Progenitor cell of endocrine pancreas (in vitro differentiated cells): ENCODE results near the gene F8. TPM values are rescaled to one million over a fixed set of nuclear protein-coding genes. Genes with fewer than 3 reads are reported as not detected.

Source experiments
- DNase-seq: peaks from one replicate; pipeline ENCODE4 v3.0.0; 2021; ENCODE audit warnings: low spot score; ENCODE audit not compliant: unreplicated experiment
- H3K27ac Mint-ChIP-seq: 2 replicates; pipeline ENCODE4 v1.8.0; 2021; ENCODE audit warnings: mild to moderate bottlenecking, moderate library complexity, mixed read lengths
- H3K27me3 Mint-ChIP-seq: 2 replicates; pipeline ENCODE4 v1.8.0; 2021; ENCODE audit warnings: mixed read lengths
- H3K36me3 Mint-ChIP-seq: 2 replicates; pipeline ENCODE4 v1.8.0; 2022; ENCODE audit warnings: mixed read lengths; ENCODE audit not compliant: insufficient read depth
- H3K4me1 Mint-ChIP-seq: 2 replicates; pipeline ENCODE4 v1.8.0; 2021; ENCODE audit warnings: low read depth, mixed read lengths
- H3K4me3 Mint-ChIP-seq: 2 replicates; pipeline ENCODE4 v1.8.0; 2021; ENCODE audit warnings: low read depth, mild to moderate bottlenecking, moderate library complexity, mixed read lengths
- H3K9me3 Mint-ChIP-seq: 2 replicates; pipeline ENCODE4 v1.8.0; 2021; ENCODE audit warnings: low read depth, mixed read lengths
- CTCF ChIP-seq: fragments of 200-600 bp; sonication (generic); IDR thresholded peaks from one replicate; pipeline ENCODE4 v1.5.0; 2021; ENCODE audit warnings: antibody characterized with exemption, mild to moderate bottlenecking; ENCODE audit not compliant: unreplicated experiment
- total RNA-seq: library from RNA; stranded (reverse); gene quantifications from 2 replicates; pipeline ENCODE4 v1.2.1, GENCODE V29; 2021

F8 gene
- total RNA-seq, 1 donor from 2014 or later = 3.4 TPM

GRCh38 chrX:154836163-154836562, 186.4 kb downstream of the F8 start:
- H3K4me3 Mint-ChIP-seq = no peak overlapping the region
- no peaks in the 10 kb centered on the region for H3K4me1 Mint-ChIP-seq
- no peaks in the 10 kb centered on the region for H3K27me3 Mint-ChIP-seq
- no peaks in the 10 kb centered on the region for H3K36me3 Mint-ChIP-seq
- H3K9me3 Mint-ChIP-seq = peaks cover 19% of the 10 kb centered on the region
- no peak overlapping the region for H3K27ac Mint-ChIP-seq
- no peak for DNase-seq
- no peak for TF ChIP-seq CTCF

GRCh38 chrX:154834562-154834961, 188.0 kb downstream of the F8 start, which contains the start of gene SMIM9:
Gene SMIM9 (minus strand): TSS chrX:154834662. CDS start chrX:154830856, 3,806 bp downstream.
- TF ChIP-seq CTCF = no peak
- Mint-ChIP-seq H3K36me3 (no peaks in the 10 kb centered on the region), H3K27ac (no peak within 1 kb of the TSS), H3K4me1 (no peaks in the 10 kb centered on the region), H3K9me3 (peaks cover 20% of the 10 kb centered on the region), H3K27me3 (no peaks in the 10 kb centered on the region), H3K4me3 (no peak within 1 kb of the TSS)
- no peak for DNase-seq

- Mint-ChIP-seq H3K4me3 (no peak overlapping the region), H3K27me3 (no peaks in the 10 kb centered on the region), H3K4me1 (no peaks in the 10 kb centered on the region), H3K27ac (no peak overlapping the region), H3K36me3 (no peaks in the 10 kb centered on the region), H3K9me3 (peaks cover 21% of the 10 kb centered on the region)
- no peak for DNase-seq
- TF ChIP-seq CTCF = no peak
These were observed 188.7 kb downstream of the F8 start for GRCh38 chrX:154833746-154834274.

- Mint-ChIP-seq H3K4me1 (no peaks in the 10 kb centered on the region), H3K27ac (no peak overlapping the region), H3K27me3 (no peaks in the 10 kb centered on the region), H3K9me3 (peaks cover 21% of the 10 kb centered on the region), H3K36me3 (no peaks in the 10 kb centered on the region), H3K4me3 (no peak overlapping the region)
- TF ChIP-seq CTCF = no peak
- DNase-seq = no peak
These were observed 192.5 kb downstream of the F8 start for GRCh38 chrX:154829926-154830442.

- TF ChIP-seq CTCF = no peak
- H3K27ac Mint-ChIP-seq = no peak overlapping the region
- no peak overlapping the region for H3K4me3 Mint-ChIP-seq
- peaks cover 24% of the 10 kb centered on the region for H3K9me3 Mint-ChIP-seq
- no peaks in the 10 kb centered on the region for H3K36me3 Mint-ChIP-seq
- no peak for DNase-seq
- H3K27me3 Mint-ChIP-seq = no peaks in the 10 kb centered on the region
- H3K4me1 Mint-ChIP-seq = no peaks in the 10 kb centered on the region
These were observed 193.4 kb downstream of the F8 start for GRCh38 chrX:154829134-154829533.
